Fibroblast of pulmonary artery (primary cell): ENCODE data around the gene TMEM131L.
"Not testable (repeated sequence)": the region's sequence is repeated elsewhere in the genome, so short reads cannot be mapped to it uniquely, and the experiment has no call there.

Source experiments
- DNase-seq: peaks from one replicate; pipeline ENCODE4 v3.0.0-alpha.2; 2010; ENCODE audit warnings: low read depth
- H3K4me3 ChIP-seq: replicated peaks from 2 replicates; pipeline ENCODE4 v1.5.1; 2011; ENCODE audit warnings: low read depth, mild to moderate bottlenecking, control low read depth, low read length, moderate library complexity
- TF ChIP-seq, protein P1 (sequence below): IDR thresholded peaks from 2 replicates; pipeline ENCODE4 v1.5.1; 2011; ENCODE audit warnings: mild to moderate bottlenecking, control low read depth, low read length, inconsistent platforms; ENCODE audit errors: missing control alignments

The TMEM131L gene

DNA sequence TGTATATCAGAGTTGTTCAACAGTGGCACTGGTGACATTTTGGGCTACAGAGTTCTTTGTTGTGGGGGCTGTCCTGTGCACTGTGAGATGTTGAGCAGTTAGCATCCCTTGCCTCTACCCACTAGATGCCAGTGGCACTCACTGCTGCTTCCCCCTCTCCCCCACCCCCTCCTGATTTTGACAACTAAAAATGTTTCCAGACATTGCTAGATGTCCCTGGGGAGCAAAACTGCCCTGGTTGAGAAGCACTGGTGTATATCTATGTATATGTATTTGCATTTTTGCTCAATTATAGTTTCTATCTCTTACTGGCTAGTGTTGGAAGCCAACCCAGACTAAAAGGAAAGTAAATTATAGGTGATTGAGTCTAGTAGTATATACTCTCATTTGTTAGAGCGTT lies 2.4 kb downstream of the TMEM131L start:
- DNase-seq, result no peak
- no peak overlapping the region for H3K4me3 ChIP-seq
- TF ChIP-seq, protein P1, sequence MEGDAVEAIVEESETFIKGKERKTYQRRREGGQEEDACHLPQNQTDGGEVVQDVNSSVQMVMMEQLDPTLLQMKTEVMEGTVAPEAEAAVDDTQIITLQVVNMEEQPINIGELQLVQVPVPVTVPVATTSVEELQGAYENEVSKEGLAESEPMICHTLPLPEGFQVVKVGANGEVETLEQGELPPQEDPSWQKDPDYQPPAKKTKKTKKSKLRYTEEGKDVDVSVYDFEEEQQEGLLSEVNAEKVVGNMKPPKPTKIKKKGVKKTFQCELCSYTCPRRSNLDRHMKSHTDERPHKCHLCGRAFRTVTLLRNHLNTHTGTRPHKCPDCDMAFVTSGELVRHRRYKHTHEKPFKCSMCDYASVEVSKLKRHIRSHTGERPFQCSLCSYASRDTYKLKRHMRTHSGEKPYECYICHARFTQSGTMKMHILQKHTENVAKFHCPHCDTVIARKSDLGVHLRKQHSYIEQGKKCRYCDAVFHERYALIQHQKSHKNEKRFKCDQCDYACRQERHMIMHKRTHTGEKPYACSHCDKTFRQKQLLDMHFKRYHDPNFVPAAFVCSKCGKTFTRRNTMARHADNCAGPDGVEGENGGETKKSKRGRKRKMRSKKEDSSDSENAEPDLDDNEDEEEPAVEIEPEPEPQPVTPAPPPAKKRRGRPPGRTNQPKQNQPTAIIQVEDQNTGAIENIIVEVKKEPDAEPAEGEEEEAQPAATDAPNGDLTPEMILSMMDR, result no peak

DNA sequence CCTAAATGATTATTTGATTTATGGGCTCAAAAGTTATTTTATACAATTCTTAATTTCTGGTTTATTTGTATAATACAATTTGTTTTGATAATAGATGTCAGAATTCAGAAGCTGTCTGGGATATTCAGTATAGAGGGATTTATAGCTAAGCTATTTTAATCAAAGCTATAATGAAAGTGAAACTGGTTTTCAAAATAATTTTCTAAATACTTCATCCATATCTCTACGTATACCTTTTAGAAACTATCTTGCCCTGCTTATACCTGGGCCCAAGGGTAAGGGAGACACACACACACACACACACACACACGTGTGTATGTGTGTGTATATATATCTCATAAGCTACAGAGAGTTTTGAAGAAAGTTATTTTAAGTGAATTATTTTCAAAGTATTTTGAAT lies 2.9 kb downstream of the TMEM131L start:
- DNase-seq, result no peak
- H3K4me3 ChIP-seq, result no peak overlapping the region
- TF ChIP-seq, protein P1, result no peak

DNA sequence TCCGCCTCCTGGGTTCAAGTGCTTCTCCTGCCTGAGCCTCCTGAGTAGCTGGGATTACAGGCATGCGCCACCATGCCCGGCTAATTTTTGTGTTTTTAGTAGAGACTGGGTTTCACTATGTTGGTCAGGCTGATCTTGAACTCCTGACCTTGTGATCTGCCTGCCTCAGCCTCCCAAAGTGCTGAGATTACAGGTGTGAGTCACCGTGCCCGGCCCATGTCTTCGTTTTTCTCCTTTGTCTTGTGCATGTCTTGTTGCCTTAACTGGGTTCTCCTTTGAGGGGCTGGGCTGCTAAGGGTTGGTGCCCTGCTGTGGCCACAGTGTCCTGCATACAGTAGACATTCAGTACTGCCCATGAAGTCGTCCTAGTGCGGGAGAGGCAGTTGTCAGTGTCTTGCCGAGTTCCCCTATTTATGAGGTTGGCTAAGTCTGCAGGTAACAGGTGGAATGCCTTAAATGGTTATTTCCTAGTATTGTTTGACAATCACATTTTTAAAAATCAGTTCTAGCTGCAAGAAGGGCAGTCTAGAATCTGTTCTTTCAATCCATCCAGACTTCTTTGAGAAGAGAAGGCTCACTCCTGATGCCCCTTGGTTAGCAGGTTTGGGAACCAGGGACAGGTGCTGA lies 5.0 kb downstream of the TMEM131L start:
- not testable (repeated sequence) for H3K4me3 ChIP-seq, DNase-seq

DNA sequence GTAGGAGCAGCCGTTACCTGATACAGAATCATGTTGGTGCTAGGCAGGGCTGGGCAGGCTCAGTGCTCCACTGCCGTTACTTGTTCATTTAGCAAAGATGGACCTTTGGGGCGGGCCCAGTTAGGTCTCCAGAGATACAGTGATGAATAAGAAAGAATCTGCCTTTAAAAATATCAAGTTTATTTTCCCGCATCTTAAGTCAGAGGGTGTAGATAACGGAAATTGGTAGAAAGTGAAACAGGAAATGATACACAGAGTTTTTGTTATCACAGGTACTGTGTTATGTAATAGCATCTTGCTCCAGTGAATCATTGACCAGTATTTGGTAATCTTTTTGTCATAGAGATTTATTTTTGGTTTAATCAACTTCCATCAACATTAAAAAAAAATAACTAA lies 5.5 kb downstream of the TMEM131L start:
- H3K4me3 ChIP-seq, result no peak overlapping the region
- no peak for DNase-seq
- TF ChIP-seq, protein P1, result no peak

DNA sequence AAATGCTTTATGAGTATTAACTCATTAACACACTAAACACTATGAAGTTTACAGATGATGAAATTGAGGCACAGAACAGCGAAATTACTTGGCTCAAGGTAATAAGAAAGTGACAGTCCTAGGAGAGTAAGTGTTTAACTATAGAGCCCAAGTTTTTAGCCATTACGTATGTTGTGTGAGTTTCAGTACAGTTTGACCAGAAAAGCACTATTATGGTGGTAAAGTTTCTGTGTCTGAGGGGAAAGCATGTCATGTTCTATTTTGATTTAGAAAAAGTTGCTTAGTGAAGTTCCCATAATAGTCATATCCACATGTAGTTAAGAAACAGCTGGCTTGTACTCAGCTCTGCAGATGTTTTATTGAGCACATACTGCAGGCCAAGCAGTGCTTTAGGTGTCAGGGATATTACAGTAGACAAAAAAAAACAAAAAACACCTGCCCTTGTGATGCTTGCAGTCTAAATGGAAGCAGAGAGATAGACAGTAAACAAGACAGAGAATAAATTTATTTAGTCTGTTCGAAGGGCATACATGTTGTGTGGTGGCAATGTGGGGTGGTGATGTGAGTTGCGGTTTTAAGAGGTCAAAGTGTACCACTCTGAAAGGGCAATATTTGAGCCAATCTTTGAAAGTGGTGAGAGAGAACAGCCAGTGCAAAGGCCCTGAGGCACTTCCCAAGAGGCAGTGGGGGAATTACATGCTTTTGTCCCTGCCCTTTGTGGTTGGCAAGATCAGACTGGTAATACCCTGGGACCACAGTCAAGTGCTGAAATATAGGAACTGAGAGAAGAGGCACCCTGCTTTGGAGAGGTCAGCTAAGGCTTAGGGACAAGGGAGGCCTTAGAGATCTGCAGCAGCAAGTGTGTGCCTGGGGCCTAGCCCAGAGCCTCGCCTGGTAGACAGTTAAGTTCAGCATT lies 6.2 kb downstream of the TMEM131L start:
- DNase-seq, result no peak
- no peak overlapping the region for H3K4me3 ChIP-seq
- TF ChIP-seq, protein P1, result no peak

DNA sequence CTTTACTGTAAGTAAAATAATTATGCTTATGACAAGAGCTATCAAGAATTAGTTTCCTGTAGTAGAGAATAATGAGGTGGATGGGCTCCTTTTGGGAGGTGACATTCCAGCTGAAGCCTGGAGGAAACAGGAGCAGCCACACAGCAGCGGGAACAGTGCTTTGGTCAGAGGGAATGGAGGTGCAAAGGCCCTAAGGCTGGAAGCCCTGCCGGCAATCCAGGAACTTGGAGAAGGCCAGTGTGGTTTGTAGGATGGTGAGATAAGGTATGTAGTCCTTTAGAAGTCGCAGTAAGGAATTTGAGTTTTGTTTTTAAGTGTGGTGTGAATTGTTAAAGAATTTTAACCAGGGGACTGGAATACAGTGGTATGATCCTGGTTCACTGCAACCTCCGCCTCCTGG lies 8.1 kb downstream of the TMEM131L start:
- DNase-seq, result no peak
- no peak overlapping the region for H3K4me3 ChIP-seq
- TF ChIP-seq, protein P1, result no peak

DNA sequence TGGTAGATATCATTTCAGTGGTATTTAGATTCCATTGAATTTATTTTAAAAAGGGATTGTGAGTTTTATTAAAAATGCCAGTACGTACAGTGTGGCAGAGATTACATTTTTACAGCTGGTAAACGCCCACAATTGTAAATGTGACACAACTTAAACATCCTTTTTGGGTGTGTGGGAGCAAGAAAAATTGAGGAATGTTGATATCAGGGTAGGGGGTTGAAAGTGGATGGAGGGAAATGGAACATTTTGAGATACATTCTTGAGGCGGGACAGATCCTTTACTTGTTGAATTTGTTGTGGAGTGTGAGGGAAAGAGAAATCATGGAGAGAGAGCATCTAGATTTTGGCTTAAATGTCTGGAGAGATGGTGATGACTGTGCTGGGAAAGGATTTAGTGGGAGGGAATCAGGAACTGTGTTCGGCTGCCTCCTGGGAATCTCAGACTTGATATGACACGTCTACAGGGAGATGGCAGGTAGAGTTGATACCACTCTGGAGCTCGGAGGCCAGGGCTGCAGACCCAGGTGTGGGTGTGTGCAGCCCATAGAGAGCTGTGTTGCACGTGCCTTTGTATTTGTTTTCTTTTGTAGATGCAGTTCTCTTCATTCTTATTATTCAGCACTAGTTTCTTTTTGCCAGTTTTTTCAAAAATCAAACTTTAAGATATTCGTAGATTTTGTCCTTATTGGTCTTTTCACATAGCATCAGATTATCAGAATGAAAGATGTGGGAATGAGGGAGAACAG lies 10.8 kb downstream of the TMEM131L start:
- TF ChIP-seq, protein P1, result no peak
- H3K4me3 ChIP-seq, result no peak overlapping the region
- no peak for DNase-seq
